Activated T-helper 1 cell treated with anti-CD3 and anti-CD28 coated beads, Interleukin-2, amount 50 U/mL, for 16 hours (primary cell): Measurements from ENCODE around the gene NADK.
"Not testable (repeated sequence)": the region's sequence is repeated elsewhere in the genome, so short reads cannot be mapped to it uniquely, and the experiment has no call there.

Source experiments
- DNase-seq, 2 donors: peaks; one replicate each; pipeline ENCODE4 v3.0.0-alpha.2; 2020; ENCODE audit warnings: low read depth in 1 of 2, low spot score in 1 of 2

Gene NADK

GRCh38 chr1:1764876-1765470 lies 13.3 kb downstream of the NADK start:
- no peak for DNase-seq

DNA sequence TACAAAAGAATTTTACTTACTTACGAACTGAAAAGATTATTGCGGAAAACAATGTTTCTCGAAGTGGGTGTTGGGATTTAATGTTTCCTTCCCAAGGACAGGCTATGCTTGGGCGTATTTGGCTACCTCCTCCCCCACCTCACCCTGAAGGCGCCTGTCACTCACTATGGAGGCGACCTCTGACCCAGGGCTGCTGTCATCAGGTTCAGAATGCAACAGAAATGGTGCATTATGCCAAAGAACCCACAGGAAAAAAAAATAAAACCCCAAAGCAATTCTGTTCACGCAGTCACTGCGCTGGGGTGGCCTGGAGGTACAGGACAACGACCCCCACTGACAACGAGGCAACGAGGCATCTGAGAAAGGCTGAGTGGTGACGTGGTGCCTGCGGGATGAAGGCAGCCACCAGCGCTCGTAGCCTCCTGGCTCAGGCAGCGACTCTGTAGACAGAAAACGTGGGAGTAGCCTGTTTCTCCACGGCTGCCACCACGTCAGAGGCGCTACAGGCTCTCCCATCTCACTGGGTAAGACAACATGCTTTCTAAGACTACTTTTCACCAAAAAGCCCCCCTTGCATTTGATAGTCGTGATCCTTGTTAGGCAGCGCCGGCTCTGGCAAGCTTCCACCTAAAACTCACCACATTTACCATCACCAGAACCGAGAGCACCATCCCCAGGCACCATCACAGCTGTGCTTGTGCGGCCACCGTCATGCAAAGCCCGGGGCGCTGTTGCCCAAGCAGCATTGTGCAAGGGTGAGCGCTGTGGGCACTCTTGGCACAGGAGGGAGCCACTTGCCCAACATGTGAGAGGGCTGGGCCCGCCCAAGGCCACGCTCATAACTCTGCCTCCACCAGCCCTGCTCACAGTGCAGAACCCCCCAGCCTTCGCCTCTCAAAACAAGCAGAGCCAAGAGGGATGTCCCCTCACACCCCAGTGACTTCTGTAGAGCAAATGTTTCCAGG lies 14.3 kb downstream of the NADK start:
- no peak for DNase-seq

DNA sequence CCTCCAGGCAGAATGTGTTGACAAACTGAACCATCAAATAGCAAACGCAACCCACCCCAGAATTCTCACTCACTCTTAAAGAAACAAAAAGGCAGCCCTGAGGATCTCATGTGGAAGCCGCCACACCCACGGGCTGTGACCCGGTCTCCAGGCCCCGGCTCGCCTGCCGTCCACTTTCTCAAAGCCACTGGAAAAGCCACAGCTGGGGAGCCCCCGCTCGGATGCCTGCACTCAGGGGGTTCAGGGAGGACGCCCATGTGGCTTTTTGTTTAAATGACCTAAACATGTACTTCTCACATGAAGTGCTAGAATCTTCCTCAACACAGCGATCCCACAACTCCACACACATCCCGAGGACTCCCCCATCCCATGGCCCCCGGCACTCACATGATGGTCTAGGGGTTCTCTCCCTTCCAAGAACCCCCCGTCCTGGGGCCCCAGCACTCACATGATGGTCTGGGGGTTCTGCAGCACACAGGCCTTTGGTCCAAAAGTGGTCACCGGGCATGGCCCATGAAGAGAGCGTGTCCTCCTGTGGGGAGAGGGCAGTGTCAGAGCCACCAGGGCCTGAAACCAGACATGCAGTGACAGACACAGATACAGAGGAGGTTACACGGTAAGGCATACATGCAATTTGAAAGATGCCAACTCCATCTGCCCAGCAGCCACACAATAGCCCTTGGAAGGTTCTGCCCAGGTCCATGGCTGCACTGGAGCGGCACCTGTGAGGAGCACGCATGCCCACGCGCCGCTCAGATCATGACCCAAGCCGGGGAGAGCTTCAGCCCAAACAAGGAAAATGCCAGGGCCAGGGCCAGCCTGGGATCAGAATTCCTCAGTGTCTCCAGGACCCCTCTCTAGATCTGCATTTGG lies 16.5 kb downstream of the NADK start:
- no peak for DNase-seq

GRCh38 chr1:1760715-1761114 lies 17.6 kb downstream of the NADK start:
- DNase-seq: no peak

DNA sequence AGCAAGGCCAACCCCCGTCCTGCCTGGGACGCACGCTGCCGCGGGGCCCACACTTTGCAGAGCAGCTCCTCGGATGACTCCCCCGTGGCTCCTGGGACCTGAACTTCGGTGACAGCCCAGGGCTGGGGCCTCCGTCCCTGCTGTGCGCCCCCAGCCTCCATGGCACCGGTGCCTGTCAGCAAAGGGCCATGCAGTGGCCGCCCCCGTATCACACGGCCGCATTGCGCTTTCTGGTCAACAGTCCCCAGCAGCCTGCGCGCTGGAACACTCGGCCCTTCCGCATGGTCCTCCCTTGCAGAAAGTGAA lies 18.0 kb downstream of the NADK start:
- DNase-seq: no peak

DNA sequence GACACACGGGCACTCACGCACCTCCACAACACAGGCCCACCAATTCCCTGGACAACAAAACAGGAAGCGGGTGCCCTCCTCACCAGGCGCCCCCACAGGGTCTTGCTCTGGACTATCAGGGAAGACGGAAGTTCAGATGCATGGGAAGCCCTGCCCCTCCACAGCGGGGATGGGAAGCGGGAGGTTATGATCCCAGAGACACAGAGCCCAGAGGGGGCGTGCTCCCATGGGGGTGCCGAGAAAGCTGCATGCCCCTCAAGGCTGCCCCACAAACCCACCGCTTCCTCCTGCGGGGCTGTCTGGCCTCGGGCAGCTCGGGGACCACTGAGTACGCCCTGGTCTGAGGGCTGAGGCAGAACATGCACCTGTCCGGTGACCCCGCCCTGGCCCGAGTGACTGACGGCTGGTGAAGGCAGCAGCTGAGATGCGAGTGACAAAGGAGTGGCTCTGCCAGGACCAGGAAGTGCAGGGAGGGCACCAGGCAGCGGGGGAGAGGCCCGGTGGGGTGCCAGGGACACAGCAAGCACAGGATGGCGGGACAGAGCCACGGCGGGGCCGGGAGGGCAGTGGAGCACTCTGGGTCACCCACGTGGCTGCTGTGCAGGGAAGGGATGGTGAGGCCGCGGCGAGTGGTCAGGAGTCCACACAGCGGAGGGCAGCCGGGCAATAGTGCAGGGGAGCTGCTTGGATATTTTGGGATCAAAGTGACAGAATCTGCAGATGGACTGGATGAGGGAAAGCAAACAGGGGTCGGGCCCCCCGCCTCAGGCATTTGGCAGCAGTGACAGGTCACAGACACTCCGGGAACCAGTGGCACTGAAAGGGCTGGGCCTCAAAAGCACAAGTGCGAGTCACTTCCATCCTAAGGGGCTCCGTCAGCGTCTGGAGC lies 18.6 kb downstream of the NADK start:
- no peak for DNase-seq

GRCh38 chr1:1758692-1759455 lies 19.4 kb downstream of the NADK start:
- no peak for DNase-seq

- DNase-seq: no peak
Measured at GRCh38 chr1:1758059-1758621, 20.1 kb downstream of the NADK start.

GRCh38 chr1:1757422-1758058 lies 20.7 kb downstream of the NADK start:
- no peak for DNase-seq

- no peak for DNase-seq
Measured at GRCh38 chr1:1756661-1757421, 21.4 kb downstream of the NADK start.

- no peak for DNase-seq
Measured at GRCh38 chr1:1755852-1756251, 22.4 kb downstream of the NADK start.

DNA sequence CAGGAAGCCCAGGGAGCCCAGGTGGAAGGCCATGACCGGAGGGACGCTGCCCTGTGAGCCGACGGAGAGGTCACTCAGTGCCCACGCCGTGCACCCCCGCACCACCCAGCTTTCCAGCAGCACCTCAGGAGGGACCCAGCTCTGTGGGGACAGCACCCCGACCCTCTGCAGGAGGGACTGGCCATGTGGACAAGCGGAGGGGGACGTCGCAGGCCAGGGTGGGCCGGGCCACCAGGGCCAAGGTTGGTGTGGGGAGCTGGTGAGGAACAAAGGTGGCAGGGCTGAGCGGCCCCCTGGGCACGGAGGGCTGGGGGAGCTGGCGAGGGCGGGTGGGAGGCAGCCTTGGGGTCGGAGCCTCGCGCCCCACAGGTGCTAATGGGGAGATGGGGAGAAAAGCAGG lies 22.8 kb downstream of the NADK start:
- no peak for DNase-seq

DNA sequence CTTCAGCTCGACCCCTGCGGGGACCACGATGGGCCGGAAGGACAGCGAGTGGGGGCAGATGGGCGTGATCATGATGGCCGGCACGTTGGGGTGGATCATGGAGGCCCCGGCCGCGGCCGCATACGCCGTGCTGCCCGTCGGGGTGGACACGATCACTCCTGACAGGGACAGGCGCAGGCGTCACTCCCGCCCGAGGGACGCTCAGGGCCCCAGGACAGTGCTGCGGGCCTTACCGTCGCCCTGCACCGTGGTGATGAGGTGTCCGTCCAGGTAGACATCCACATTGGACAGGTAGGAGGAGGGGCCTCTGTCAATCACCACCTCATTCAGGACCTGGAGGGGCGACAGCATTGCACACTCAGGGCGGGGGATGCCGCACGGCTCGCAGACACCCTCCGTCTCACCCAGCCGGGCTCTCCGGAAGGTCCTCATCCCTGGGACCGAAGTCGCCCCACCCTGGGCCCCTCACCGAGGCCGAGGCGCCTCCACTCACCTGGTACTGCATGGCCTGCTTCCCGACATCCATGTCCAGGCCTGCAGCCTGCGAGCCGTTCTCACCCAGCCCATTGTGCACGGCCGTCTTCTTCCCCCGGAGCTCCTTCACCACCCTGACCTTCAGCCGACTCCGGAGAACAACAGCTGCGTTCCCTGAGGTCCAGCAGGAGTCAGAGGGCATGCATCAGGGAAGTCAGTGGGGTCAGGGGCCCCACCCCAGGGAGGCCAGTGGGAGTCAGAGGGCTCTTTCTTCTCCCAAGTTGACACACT lies 24.0 kb downstream of the NADK start:
- no peak for DNase-seq

DNA sequence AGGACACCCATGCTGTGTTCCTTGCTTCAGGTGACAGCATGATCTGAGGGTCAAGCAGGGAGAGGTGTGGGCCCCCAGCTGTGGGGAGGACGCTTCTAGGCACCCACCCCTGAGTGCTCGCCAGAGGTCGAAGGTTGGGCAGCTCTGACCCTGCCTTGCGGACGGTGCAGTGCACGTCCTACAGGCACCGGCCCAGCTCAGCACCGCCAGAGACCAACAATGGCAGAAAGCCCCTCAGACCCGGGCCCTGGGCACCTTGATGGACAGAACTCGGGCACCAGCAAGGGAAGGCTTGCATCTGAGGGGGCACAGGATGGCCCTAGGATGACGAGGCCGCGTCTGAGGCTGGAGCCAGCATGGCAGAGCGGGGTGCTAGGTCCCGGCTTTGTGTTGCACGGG lies 24.7 kb downstream of the NADK start:
- no peak for DNase-seq

- DNase-seq: no peak
Measured at GRCh38 chr1:1752636-1753606, 25.3 kb downstream of the NADK start.

DNA sequence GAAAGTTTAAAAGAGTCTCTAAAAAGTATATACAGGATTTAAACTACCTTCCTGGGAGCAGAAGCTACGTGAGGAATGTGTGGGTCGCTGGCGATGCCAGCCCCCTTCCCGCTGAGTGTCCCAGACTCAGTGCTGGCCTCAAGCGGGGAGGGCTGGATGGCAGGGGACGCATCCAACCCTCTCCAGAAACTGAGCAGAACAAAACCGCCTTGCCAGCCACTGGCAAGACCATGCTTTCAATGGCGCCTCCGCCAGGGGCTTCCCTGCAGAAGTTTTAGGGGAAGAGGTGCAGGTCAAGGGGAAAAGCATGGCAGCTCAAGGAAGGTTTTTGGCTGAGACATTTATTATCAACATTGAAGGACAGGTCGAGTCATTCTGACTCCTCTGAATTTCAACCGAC lies 26.1 kb downstream of the NADK start:
- no peak for DNase-seq

DNA sequence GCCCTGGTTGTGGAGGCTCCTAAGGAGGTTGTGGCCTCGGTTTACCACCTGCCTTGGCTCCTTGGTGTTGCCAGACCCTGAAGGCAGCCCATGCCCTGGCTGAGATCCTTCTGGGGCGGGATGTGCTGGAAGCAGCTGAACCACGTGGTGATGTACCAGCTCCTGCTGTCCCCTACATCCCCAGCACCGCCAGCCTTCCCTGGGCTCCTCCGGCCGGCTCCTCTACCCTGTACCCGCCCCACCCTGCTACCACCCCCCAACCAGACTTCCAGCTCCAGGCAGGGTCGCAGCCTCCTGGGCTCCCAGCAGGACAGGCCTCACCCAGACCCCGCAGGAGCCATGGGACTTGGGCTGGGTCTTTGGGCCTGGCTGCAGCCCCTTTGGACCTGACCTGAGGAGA lies 28.3 kb downstream of the NADK start:
- DNase-seq: not testable (repeated sequence)
